Right lung (tissue), 5 donors: Measurements from ENCODE around the gene IL3RA. TPM values are rescaled to one million over a fixed set of nuclear protein-coding genes. Genes with fewer than 3 reads are reported as not detected.

Experiments
- DNase-seq, 2 donors: peaks; one replicate each; pipeline ENCODE4 v3.0.0-alpha.2; 2013
- polyA plus RNA-seq, 5 donors: library from polyadenylated mRNA; unstranded; fragments of 120-200 nt; gene quantifications; one replicate each; pipeline versions ENCODE4 v1.2.1 to v1.2.3, GENCODE V29; 2013; ENCODE audit warnings: inconsistent platforms in 1 of 5, low replicate concordance in 1 of 5; ENCODE audit not compliant: insufficient read length in 5 of 5, insufficient read depth in 1 of 5

The IL3RA gene
- polyA plus RNA-seq, 5 donors, result 17.8 to 26.6 (median 26.0) TPM

- DNase-seq, result no peak
These were observed 41.7 kb downstream of the IL3RA start for GRCh38 chrX:1378306-1378759.

DNA sequence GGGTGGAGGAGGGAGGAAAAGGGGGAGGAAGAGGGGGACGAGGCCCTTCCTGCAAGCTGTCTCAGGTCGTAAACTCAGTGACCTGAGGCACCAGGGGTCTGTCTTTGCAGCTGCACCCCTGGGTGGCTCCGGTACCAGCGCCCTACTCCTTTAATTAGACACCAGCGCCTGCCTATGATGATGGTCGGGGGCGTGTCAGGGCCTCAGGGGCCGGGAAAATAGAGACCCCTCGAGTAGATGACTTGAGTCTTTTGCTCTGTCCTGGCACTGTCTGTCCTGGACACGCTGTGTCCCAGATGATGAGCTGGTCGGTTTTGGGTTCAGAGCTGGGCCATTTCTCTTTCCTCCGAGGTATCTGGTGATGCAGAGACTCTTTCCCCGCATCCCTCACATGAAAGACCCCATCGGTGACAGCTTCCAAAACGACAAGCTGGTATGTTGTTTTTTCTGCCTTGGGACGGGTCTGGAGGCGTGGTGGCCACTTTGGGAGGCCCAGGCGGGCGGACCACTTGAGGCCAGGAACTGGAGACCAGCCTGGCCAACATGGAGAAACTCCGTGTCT lies 44.2 kb downstream of the IL3RA start:
- DNase-seq, result no peak

- DNase-seq, result no peak
These were observed 48.2 kb downstream of the IL3RA start for GRCh38 chrX:1384658-1385252.

DNA sequence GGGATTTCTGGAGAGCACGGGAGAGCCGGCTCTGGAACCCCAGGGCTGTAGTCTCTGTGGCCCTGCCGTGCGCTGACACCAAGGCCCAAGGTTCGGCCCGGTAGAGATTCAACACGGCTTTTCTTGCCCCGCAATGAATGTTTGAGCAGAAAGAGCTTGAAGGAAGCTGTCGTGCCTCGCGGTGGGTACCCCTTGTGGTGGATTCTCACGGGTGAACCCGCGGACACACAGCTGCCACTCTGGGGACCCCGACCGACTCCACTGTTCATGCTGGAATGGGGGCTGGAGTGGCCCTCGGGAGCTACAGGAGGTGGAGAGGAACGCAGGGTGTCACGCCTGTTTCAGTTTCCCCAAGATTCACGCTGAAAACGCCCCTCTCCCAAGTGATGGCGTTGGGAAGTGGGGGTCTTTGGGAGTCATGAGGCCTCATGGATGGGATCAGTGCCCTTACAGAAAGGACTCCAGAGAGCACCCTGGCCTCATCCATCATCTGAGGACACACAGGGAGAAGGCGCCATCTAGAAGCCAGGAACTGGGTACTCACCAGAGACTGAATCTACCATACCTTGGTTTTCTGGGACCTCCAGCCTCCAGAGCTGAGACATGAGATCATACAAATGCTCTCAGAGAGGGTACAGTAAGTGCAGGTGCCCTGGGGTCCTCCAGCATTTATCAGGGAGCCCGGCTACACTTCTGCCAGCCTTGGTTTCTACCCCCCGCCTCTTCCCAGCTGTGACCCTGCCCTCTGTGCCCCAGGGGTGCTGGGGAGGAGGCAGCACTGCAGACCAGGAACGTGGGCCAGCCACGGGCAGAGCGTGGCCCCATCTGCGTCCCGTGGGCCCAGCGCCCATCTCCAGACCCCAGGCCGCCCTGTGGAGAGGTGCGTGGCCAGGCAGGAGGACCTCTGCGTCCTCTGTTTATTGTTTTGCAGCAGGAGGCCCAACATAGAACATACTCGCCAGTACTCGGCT lies 49.0 kb downstream of the IL3RA start:
- no peak for DNase-seq

- no peak for DNase-seq
These were observed 49.9 kb downstream of the IL3RA start for GRCh38 chrX:1386338-1387127.

GRCh38 chrX:1387141-1387776 lies 50.7 kb downstream of the IL3RA start:
- DNase-seq, result no peak

DNA sequence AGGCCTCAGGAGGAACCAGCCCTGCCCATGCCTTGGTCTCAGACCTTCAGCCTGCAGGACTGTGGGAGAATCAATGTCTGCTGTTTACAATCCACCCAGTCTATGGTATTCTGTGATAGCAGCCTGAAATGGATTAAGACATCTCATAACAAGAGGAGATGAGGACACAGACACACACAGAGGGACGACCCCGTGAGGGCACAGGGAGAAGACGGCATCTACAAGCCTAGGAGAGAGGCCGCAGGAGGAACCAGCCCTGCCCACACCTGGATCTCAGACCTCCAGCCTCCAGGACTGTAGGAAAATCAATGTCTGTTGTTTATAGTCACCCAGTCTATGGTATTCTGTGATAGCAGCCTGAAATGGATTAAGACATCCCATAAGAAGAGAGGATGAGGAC lies 52.1 kb downstream of the IL3RA start:
- DNase-seq, result no peak

- DNase-seq, result no peak
These were observed 52.8 kb downstream of the IL3RA start for GRCh38 chrX:1389181-1389992.

DNA sequence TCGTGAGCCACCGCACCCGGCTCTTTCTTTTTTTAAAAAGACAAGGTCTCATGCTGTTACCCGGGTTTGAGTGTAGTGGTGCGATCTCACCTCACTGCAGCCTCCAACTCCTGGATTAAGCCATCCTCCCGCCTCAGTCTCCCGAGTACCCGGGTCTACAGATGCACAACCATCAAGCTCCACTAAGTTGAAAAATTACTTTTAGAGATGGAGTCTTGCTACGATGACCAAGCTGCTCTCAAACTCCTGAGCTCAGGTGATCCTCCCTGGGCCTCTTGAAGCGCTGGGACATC lies 53.4 kb downstream of the IL3RA start:
- no peak for DNase-seq

GRCh38 chrX:1390621-1391369 lies 54.2 kb downstream of the IL3RA start:
- no peak for DNase-seq

DNA sequence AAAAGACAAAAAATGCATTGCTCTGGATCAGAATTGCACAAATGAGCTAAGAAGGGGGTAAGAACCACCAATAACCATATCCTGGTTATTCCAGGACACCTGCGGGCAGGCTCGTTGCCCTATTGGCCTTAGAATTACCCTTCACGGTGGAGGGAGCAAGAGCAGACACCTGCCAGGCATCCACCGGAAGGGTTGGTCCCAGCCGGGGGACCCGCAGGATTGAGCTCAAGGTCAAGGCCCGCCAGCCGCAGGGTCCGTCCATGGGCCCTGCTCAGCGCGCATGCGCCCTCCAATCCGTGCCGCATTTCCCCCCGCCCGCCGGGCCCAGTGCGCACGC lies 54.8 kb downstream of the IL3RA start:
- DNase-seq, result peak; percentile 93

DNA sequence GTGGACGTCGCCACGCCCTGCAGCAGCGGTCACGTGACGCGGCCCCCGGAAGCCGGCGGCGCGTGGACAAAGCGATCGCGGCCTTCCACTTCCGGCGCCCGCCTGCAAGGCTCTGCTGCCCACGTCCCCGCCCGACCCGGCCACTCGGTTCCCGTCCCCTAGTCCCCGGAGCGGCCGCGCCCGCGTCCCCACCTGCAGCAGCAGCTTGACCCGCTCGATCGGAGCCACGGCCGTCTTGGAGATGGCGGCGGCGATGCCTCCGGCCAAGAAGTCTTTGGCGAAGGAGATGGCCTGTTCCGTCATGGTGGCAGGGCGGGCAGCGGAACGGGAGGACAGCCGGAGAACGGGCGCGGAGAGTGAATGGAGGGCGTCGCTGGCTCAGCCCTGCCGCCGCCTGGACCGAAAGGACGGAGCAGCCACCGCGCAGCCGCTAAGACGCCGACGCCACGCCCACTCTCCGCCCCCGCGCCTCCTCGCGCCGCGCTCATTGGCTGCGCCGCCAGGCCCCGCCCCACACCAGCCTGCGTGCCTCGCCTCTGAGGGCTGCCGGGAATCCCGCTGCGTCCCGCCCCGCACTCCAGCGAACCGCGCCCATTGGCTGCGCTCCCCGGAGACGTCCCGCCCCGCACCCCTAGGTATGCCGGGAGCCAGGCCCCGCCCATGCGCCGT lies 55.3 kb downstream of the IL3RA start, which contains the start of gene SLC25A6:
SLC25A6 (minus strand) TSS at position 407 of the 669 bp plus-strand sequence; CDS start at position 303, 104 bp downstream.
- DNase-seq, result peak; percentile 98 to 99

DNA sequence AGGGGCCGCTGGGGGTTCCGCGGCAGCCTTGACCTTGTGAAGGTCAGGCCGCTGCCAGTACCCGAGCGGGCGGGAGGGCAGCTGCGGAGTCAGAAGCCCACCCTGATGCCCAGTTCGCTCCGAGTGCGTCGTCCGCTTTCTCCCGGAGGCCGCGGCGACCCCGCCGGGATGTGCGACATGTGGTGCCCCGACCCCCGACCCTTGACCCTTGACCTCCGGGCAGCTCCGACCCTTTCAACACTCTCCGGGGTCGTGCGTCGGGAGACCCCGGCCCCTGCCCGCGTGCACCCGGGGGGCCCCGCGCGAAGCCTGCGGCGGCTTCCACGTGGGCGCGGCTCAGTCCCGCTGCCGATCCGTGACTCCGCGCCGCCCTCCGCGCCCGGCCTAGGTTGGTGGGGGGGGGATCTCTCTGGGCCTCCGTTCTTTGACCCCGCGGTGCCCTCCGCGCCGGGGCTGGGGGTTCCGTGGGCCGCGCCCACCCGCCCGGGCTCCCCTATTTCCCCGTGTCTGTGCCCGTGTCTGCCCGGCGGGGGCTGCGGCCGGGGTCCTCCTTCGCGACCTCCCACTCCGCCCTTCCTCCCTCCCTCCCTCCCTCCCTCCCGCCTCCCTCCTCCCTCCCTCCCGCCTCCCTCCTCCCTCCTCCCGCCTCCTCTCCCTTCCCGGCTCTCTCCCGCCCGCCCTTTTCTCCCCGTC lies 55.9 kb downstream of the IL3RA start:
- DNase-seq, result peak; percentile 80 to 86

GRCh38 chrX:1393871-1394615 lies 57.5 kb downstream of the IL3RA start:
- DNase-seq, result no peak

GRCh38 chrX:1394731-1395501 lies 58.3 kb downstream of the IL3RA start:
- no peak for DNase-seq

- no peak for DNase-seq
These were observed 59.1 kb downstream of the IL3RA start for GRCh38 chrX:1395646-1396216.

DNA sequence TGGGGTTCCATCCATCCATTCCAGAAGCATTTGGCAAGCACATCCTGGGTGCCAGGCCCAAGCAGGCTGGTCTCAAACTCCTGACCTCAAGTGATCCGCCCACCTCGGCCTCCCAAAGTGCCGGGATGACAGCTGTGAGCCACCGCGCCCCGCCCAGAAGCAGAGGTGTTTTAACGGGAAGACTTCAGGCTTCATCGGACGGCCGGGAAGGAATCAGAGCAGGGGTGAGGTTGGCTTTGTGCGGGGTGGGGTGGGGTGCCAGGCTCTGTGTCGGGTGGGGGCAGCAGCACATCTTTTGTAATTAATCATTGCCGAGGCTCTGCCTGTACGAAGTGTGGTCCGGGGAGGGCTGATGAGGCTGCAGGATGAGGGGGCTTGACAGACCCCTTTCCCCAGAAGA lies 60.4 kb downstream of the IL3RA start:
- DNase-seq, result no peak
